Cardiac fibroblast (primary cell): Measurements from ENCODE around the gene PPP5C.
"Not testable (repeated sequence)": the region's sequence is repeated elsewhere in the genome, so short reads cannot be mapped to it uniquely, and the experiment has no call there.

Experiments
- DNase-seq, 2 donors: peaks; one replicate each; pipeline versions ENCODE4 v3.0.0 to v3.0.0-alpha.2; 2010; ENCODE audit warnings: low read depth in 2 of 2
- H3K4me3 ChIP-seq, 2 donors: replicated peaks in 1 of 2; 1 replicate in 1 of 2; 2 replicates in 1 of 2; pipeline ENCODE4 v1.5.1; 2011; ENCODE audit warnings: low read depth in 2 of 2, low read length in 2 of 2, mild to moderate bottlenecking in 2 of 2, moderate library complexity in 1 of 2
- CTCF ChIP-seq: IDR thresholded peaks from one replicate; pipeline ENCODE4 v1.5.1; 2011; ENCODE audit warnings: low read depth, mild to moderate bottlenecking, low read length, inconsistent platforms

Gene PPP5C

DNA sequence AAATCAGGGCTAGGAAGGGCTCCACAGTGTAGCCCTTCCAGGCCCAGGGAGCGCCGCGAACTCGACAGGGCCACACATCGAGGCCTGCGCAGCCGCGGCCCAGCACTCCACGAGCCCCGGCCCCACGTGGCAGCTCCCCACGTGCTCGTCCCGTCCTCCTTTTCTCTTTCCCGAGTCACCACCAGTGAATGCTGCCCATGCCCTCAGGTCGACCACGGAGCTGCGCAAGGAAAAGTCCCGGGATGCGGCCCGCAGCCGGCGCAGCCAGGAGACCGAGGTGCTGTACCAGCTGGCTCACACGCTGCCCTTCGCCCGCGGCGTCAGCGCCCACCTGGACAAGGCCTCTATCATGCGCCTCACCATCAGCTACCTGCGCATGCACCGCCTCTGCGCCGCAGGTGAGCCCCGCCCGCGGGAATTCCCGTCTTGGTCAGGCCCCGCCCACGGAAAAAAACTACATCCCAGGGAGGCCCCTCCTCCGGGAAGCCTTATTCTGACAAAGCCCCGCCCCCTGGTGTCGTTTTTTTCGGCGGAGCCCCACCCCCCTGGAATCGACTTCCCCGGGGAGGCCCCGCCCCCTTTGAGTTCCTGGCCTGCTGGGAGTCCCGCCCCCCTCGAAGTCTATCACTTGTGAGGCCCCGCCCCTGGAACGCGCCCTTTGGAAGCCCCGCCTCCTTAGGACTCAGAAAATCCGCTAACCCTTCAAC, 43.0 kb upstream of the PPP5C start:
- DNase-seq: peak; percentile 66 to 69
- no peak overlapping the region for H3K4me3 ChIP-seq
- TF ChIP-seq CTCF: no peak

DNA sequence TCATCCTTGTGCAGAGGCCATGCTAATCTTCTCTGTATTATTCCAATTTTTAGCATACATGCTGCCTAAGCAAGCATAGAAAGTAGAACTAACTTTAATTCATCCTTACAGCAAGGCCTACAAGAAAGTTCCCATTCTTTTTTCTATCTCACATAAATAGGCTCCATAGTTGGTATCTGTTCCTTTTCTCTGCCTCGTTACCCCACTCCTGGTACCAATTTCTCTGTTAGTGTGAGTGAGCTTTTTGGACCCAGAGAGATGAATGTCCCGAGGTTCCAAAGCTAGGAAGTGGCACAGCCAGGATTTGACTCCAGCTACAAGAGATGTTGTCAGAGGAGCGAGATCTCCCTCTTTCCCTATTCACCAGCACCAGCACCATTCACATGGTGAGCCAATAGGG, 40.4 kb upstream of the PPP5C start:
- no peak for DNase-seq
- no peak overlapping the region for H3K4me3 ChIP-seq
- TF ChIP-seq CTCF: no peak

DNA sequence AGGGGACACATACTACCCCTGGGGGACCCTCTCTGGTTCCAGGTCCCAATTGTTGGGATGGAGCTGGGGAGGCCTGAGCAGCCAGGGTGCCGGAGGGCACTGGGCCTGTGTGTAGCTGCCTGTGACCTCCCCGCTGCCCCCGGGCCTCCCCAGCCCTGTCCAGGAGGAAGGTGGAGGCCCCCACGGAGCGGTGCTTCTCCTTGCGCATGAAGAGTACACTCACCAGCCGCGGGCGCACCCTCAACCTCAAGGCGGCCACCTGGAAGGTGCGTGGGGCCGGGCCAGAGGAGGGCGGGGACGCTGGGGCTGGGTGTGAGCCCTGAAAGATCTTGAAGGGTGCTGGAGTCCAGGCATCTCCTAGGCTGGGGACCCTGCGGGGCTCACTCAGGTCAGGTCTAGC, 38.4 kb upstream of the PPP5C start:
- no peak overlapping the region for H3K4me3 ChIP-seq
- no peak for TF ChIP-seq CTCF
- DNase-seq: no peak

DNA sequence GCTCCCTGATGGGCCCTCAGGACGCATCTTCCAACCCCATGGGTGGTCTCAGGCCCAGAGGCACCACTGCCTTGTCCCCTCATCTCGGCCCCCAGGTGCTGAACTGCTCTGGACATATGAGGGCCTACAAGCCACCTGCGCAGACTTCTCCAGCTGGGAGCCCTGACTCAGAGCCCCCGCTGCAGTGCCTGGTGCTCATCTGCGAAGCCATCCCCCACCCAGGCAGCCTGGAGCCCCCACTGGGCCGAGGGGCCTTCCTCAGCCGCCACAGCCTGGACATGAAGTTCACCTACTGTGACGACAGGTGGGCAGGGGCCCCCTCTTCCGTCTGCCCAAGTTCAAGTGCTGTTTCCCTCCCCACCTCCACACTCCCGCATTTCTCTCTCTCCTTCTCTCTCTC, 37.8 kb upstream of the PPP5C start:
- TF ChIP-seq CTCF: no peak
- no peak for DNase-seq
- no peak overlapping the region for H3K4me3 ChIP-seq

DNA sequence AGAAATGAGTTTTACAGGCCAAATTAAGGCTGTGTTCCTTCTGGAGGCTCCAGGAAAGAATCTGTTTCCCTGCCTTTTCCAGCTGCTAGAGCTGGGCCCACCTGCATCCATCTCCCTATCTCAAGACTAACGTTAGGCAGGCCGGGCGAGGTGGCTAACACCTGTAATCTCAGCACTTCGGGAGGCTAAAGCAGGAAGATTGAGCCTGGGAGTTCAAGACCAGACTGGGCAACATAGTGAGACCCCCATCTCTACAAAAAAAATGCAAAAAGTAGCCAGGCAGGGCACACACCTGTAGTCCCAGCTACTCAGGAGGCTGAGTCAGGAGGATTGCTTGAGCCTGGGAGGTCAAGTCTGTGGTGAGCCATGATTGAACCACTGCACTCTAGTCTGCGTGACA, 35.4 kb upstream of the PPP5C start:
- H3K4me3 ChIP-seq: no peak overlapping the region
- TF ChIP-seq CTCF: no peak
- no peak for DNase-seq

DNA sequence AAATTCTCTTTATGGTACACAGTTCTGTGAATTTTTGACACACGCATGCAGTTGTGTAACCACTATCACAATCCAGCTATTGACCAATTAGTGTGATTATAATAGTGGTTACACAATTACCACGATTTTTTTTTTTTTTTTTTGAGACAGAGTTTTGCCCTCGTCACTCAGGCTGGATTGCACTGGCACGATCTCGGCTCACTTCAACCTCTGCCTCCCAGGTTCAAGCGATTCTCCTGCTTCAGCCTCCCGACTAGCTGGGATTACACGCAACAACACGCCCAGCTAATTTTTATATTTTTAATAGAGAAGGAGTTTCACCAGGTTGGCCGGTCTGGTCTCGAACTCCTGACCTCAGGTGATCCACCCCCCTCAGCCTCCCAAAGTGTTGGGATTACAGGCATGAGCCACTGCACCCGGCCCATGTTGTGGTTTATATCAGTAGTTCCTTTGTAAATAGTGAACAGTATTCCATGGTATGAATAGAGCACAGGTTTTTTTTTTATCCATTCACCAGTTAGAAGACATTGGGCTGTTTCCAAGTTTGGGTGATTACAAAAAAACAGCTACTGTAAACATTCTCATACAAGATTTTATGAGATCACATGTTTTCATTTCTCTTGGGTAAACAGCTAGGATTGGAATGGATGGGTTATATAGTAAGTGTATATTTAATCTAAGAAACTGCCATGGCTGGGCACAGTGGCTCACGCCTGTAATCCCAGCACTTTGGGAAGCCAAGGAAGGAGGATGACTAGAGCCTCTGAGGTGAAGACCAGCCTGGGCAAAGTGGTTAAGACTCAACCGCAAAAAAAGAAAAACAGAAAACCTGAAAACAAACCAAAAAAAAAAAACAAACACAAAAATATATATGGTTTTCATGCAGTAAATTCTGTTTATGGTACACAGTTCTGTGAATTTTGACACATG, 33.1 kb upstream of the PPP5C start:
- peak in 1 of 2 donors; percentile 62 for DNase-seq
- not testable (repeated sequence) for H3K4me3 ChIP-seq

- no peak overlapping the region for H3K4me3 ChIP-seq
- DNase-seq: no peak
- TF ChIP-seq CTCF: no peak
These were observed 29.5 kb upstream of the PPP5C start for GRCh38 chr19:46317339-46317738.
